ENCODE results near the gene WDR27.

The WDR27 gene

GRCh38 chr6:169689287-169689686 is 12.5 kb downstream of the WDR27 start:
- Mint-ChIP-seq H3K4me3 (no peak overlapping the region), H3K9me3 (peaks cover 28% of the 10 kb centered on the region), H3K36me3 (peaks cover 59% of the 10 kb centered on the region), H3K27ac (no peak overlapping the region), H3K4me1 (no peaks in the 10 kb centered on the region), H3K27me3 (no peaks in the 10 kb centered on the region)
- no peak for ATAC-seq

- Mint-ChIP-seq H3K9me3 (peaks cover 19% of the 10 kb centered on the region), H3K27me3 (no peaks in the 10 kb centered on the region), H3K27ac (no peak overlapping the region), H3K36me3 (peaks cover 86% of the 10 kb centered on the region), H3K4me1 (peaks cover 13% of the 10 kb centered on the region), H3K4me3 (no peak overlapping the region)
- ATAC-seq = no peak
These were observed 16.0 kb downstream of the WDR27 start for GRCh38 chr6:169685860-169686259.

- Mint-ChIP-seq H3K4me3 (no peak overlapping the region), H3K4me1 (peaks cover 13% of the 10 kb centered on the region), H3K27ac (no peak overlapping the region), H3K9me3 (peaks cover 23% of the 10 kb centered on the region), H3K27me3 (no peaks in the 10 kb centered on the region), H3K36me3 (peaks cover 91% of the 10 kb centered on the region)
- ATAC-seq = no peak
These were observed 17.8 kb downstream of the WDR27 start for GRCh38 chr6:169684056-169684455.

- H3K9me3 Mint-ChIP-seq = peaks cover 6% of the 10 kb centered on the region
- ATAC-seq = no peak
- no peak overlapping the region for H3K27ac Mint-ChIP-seq
- H3K4me1 Mint-ChIP-seq = peaks cover 6% of the 10 kb centered on the region
- H3K36me3 Mint-ChIP-seq = peaks cover 76% of the 10 kb centered on the region
- H3K27me3 Mint-ChIP-seq = no peaks in the 10 kb centered on the region
- H3K4me3 Mint-ChIP-seq = no peak overlapping the region
These were observed 23.5 kb downstream of the WDR27 start for GRCh38 chr6:169678342-169678741.

GRCh38 chr6:169677096-169677495 is 24.7 kb downstream of the WDR27 start:
- Mint-ChIP-seq H3K36me3 (peaks cover 75% of the 10 kb centered on the region), H3K27ac (no peak overlapping the region)

GRCh38 chr6:169675011-169675410 is 26.8 kb downstream of the WDR27 start:
- no peak overlapping the region for H3K27ac Mint-ChIP-seq
- ATAC-seq = no peak
- peaks cover 3% of the 10 kb centered on the region for H3K9me3 Mint-ChIP-seq
- H3K4me3 Mint-ChIP-seq = no peak overlapping the region
- peaks cover 64% of the 10 kb centered on the region for H3K36me3 Mint-ChIP-seq
- H3K27me3 Mint-ChIP-seq = no peaks in the 10 kb centered on the region
- no peaks in the 10 kb centered on the region for H3K4me1 Mint-ChIP-seq

More at GRCh38 chr6:169677096-169677495, 24.7 kb downstream of the WDR27 start:
- H3K27me3 Mint-ChIP-seq = no peaks in the 10 kb centered on the region
- H3K4me1 Mint-ChIP-seq = no peaks in the 10 kb centered on the region
- ATAC-seq = no peak
- peaks cover 6% of the 10 kb centered on the region for H3K9me3 Mint-ChIP-seq
- H3K4me3 Mint-ChIP-seq = no peak overlapping the region

GRCh38 chr6:169671563-169671962 is 30.3 kb downstream of the WDR27 start:
- H3K4me1 Mint-ChIP-seq = no peaks in the 10 kb centered on the region
- peaks cover 68% of the 10 kb centered on the region for H3K36me3 Mint-ChIP-seq
- H3K9me3 Mint-ChIP-seq = peaks cover 3% of the 10 kb centered on the region

GRCh38 chr6:169669889-169670288 is 31.9 kb downstream of the WDR27 start:
- no peaks in the 10 kb centered on the region for H3K27me3 Mint-ChIP-seq
- no peak overlapping the region for H3K27ac Mint-ChIP-seq
- H3K4me3 Mint-ChIP-seq = no peak overlapping the region
- H3K4me1 Mint-ChIP-seq = no peaks in the 10 kb centered on the region
- H3K9me3 Mint-ChIP-seq = peaks cover 3% of the 10 kb centered on the region
- ATAC-seq = no peak
- peaks cover 62% of the 10 kb centered on the region for H3K36me3 Mint-ChIP-seq

More at GRCh38 chr6:169671563-169671962, 30.3 kb downstream of the WDR27 start:
- no peak for ATAC-seq
- Mint-ChIP-seq H3K27me3 (no peaks in the 10 kb centered on the region), H3K4me3 (no peak overlapping the region), H3K27ac (no peak overlapping the region)

- Mint-ChIP-seq H3K27me3 (no peaks in the 10 kb centered on the region), H3K9me3 (no peaks in the 10 kb centered on the region), H3K27ac (no peak overlapping the region), H3K36me3 (peaks cover 58% of the 10 kb centered on the region), H3K4me3 (no peak overlapping the region), H3K4me1 (no peaks in the 10 kb centered on the region)
- ATAC-seq = no peak
These were observed 32.7 kb downstream of the WDR27 start for GRCh38 chr6:169669147-169669546.

GRCh38 chr6:169668203-169668847 is 33.5 kb downstream of the WDR27 start:
- peaks cover 58% of the 10 kb centered on the region for H3K36me3 Mint-ChIP-seq
- H3K4me3 Mint-ChIP-seq = no peak overlapping the region
- no peak for ATAC-seq
- H3K27me3 Mint-ChIP-seq = no peaks in the 10 kb centered on the region
- H3K9me3 Mint-ChIP-seq = no peaks in the 10 kb centered on the region
- no peaks in the 10 kb centered on the region for H3K4me1 Mint-ChIP-seq
- no peak overlapping the region for H3K27ac Mint-ChIP-seq

- Mint-ChIP-seq H3K27me3 (no peaks in the 10 kb centered on the region), H3K4me1 (no peaks in the 10 kb centered on the region), H3K27ac (no peak overlapping the region), H3K36me3 (peaks cover 58% of the 10 kb centered on the region), H3K4me3 (no peak overlapping the region), H3K9me3 (no peaks in the 10 kb centered on the region)
- no peak for ATAC-seq
These were observed 34.1 kb downstream of the WDR27 start for GRCh38 chr6:169667716-169668115.

GRCh38 chr6:169666441-169666840 is 35.4 kb downstream of the WDR27 start:
- H3K36me3 Mint-ChIP-seq = peaks cover 51% of the 10 kb centered on the region
- H3K27ac Mint-ChIP-seq = no peak overlapping the region
- H3K27me3 Mint-ChIP-seq = no peaks in the 10 kb centered on the region
- no peak for ATAC-seq
- H3K4me1 Mint-ChIP-seq = no peaks in the 10 kb centered on the region
- H3K4me3 Mint-ChIP-seq = no peak overlapping the region
- no peaks in the 10 kb centered on the region for H3K9me3 Mint-ChIP-seq

- Mint-ChIP-seq H3K27ac (no peak overlapping the region), H3K4me1 (no peaks in the 10 kb centered on the region), H3K4me3 (no peak overlapping the region), H3K9me3 (no peaks in the 10 kb centered on the region), H3K27me3 (no peaks in the 10 kb centered on the region), H3K36me3 (peaks cover 47% of the 10 kb centered on the region)
- ATAC-seq = no peak
These were observed 36.5 kb downstream of the WDR27 start for GRCh38 chr6:169665289-169665688.

GRCh38 chr6:169664227-169664626 is 37.6 kb downstream of the WDR27 start:
- no peaks in the 10 kb centered on the region for H3K27me3 Mint-ChIP-seq
- ATAC-seq = no peak
- H3K27ac Mint-ChIP-seq = no peak overlapping the region
- H3K36me3 Mint-ChIP-seq = peaks cover 50% of the 10 kb centered on the region
- no peak overlapping the region for H3K4me3 Mint-ChIP-seq
- no peaks in the 10 kb centered on the region for H3K4me1 Mint-ChIP-seq
- no peaks in the 10 kb centered on the region for H3K9me3 Mint-ChIP-seq

- Mint-ChIP-seq H3K9me3 (no peaks in the 10 kb centered on the region), H3K27me3 (no peaks in the 10 kb centered on the region), H3K36me3 (peaks cover 51% of the 10 kb centered on the region), H3K4me1 (no peaks in the 10 kb centered on the region), H3K4me3 (no peak overlapping the region), H3K27ac (no peak overlapping the region)
- no peak for ATAC-seq
These were observed 38.4 kb downstream of the WDR27 start for GRCh38 chr6:169663468-169663867.

- Mint-ChIP-seq H3K9me3 (no peaks in the 10 kb centered on the region), H3K4me1 (no peaks in the 10 kb centered on the region), H3K4me3 (no peak overlapping the region), H3K36me3 (peaks cover 53% of the 10 kb centered on the region), H3K27ac (no peak overlapping the region), H3K27me3 (no peaks in the 10 kb centered on the region)
- no peak for ATAC-seq
These were observed 40.5 kb downstream of the WDR27 start for GRCh38 chr6:169661391-169661756.
